ENCODE results near the gene GABBR2. TPM values are rescaled to one million over a fixed set of nuclear protein-coding genes. Genes with fewer than 3 reads are reported as not detected.

The GABBR2 gene
- total and polyA plus RNA-seq, 7 experiments from 2014 or later = not detected

GRCh38 chr9:98488571-98489312 is 220.0 kb downstream of the GABBR2 start:
- Histone ChIP-seq H3K36me3 (ENCODE audit: control insufficient read depth in 2 of 3, insufficient read depth in 3 of 3, low read length in 3 of 3) (no peaks in the 10 kb centered on the region), H3K27me3 (ENCODE audit: control insufficient read depth in 2 of 2, insufficient read depth in 2 of 2, low read length in 2 of 2) (peaks cover 0 to 4% of the 10 kb centered on the region in 2 donors), H3K4me3 (ENCODE audit: low read length) (no peak overlapping the region), H3K27ac (ENCODE audit: low read depth, low read length) (no peak overlapping the region), H3K9me3 (ENCODE audit: control insufficient read depth in 2 of 3, low read length in 3 of 3) (no peaks in the 10 kb centered on the region), H3K4me1 (ENCODE audit: control insufficient read depth in 2 of 2, insufficient read depth in 2 of 2, low read length in 2 of 2) (no peaks in the 10 kb centered on the region)
- peaks cover 0 to 7% (median 0%) of the 10 kb centered on the region in 11 donors for H3K9me3 Mint-ChIP-seq
- ChIA-PET POLR2A (no interaction called here), CTCF (no interaction called here)
- no peak for ATAC-seq
- H3K27ac Mint-ChIP-seq = no peak overlapping the region
- H3K27me3 Mint-ChIP-seq = peaks cover 8 to 26% (median 22%) of the 10 kb centered on the region in 5 donors
- H3K4me3 Mint-ChIP-seq = no peak overlapping the region
- no peak for DNase-seq
- no peaks in the 10 kb centered on the region for H3K36me3 Mint-ChIP-seq
- intact Hi-C loops (cut with micrococcal nuclease) = no loop called here
- no peaks in the 10 kb centered on the region for H3K4me1 Mint-ChIP-seq

DNA sequence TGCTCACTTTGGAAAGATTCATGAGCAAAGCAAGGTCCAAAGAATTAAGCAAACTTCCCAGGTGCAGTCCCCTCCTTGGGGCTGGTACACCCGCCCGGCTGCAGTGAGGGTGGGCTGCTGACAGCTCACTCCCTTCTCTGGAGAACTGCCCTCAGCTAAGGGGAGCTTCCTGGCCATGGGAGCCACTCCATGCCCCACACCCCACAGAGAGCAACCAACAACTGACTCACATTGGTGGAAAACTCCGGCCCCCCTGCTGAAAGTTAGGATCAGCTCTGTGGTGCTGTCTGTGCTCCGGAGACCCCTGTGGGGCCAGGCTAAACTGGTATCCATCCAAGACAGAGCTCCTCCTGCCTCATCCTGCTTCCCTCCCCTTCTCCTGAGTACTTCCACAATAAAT is 223.0 kb downstream of the GABBR2 start:
- Mint-ChIP-seq H3K9me3 (peaks cover 0 to 4% (median 0%) of the 10 kb centered on the region in 11 donors), H3K4me1 (no peaks in the 10 kb centered on the region), H3K27ac (no peak overlapping the region), H3K36me3 (no peaks in the 10 kb centered on the region), H3K27me3 (peaks cover 6 to 39% (median 25%) of the 10 kb centered on the region in 5 donors), H3K4me3 (no peak overlapping the region)
- DNase-seq (no peak), ATAC-seq (no peak)
- Histone ChIP-seq H3K27me3 (ENCODE audit: control insufficient read depth in 2 of 2, insufficient read depth in 2 of 2, low read length in 2 of 2) (peaks cover 0 to 4% of the 10 kb centered on the region in 2 donors), H3K4me3 (ENCODE audit: low read length) (no peak overlapping the region), H3K36me3 (ENCODE audit: control insufficient read depth in 2 of 3, insufficient read depth in 3 of 3, low read length in 3 of 3) (no peaks in the 10 kb centered on the region), H3K9me3 (ENCODE audit: control insufficient read depth in 2 of 3, low read length in 3 of 3) (no peaks in the 10 kb centered on the region), H3K27ac (ENCODE audit: low read depth, low read length) (no peak overlapping the region), H3K4me1 (ENCODE audit: control insufficient read depth in 2 of 2, insufficient read depth in 2 of 2, low read length in 2 of 2) (no peaks in the 10 kb centered on the region)
- ChIA-PET CTCF (no interaction called here), POLR2A (no interaction called here)
- intact Hi-C loops (cut with micrococcal nuclease) = no loop called here

GRCh38 chr9:98484162-98484561 is 224.6 kb downstream of the GABBR2 start:
- Histone ChIP-seq H3K27me3 (ENCODE audit: control insufficient read depth in 2 of 2, insufficient read depth in 2 of 2, low read length in 2 of 2) (peaks cover 0 to 4% of the 10 kb centered on the region in 2 donors), H3K9me3 (ENCODE audit: control insufficient read depth in 2 of 3, low read length in 3 of 3) (no peaks in the 10 kb centered on the region), H3K4me1 (ENCODE audit: control insufficient read depth in 2 of 2, insufficient read depth in 2 of 2, low read length in 2 of 2) (no peaks in the 10 kb centered on the region), H3K27ac (ENCODE audit: low read depth, low read length) (no peak overlapping the region), H3K36me3 (ENCODE audit: control insufficient read depth in 2 of 3, insufficient read depth in 3 of 3, low read length in 3 of 3) (no peaks in the 10 kb centered on the region), H3K4me3 (ENCODE audit: low read length) (no peak overlapping the region)
- ATAC-seq = no peak
- no peak overlapping the region for H3K27ac Mint-ChIP-seq
- no peak for DNase-seq
- H3K27me3 Mint-ChIP-seq = peaks cover 11 to 42% (median 37%) of the 10 kb centered on the region in 5 donors
- peaks cover 0 to 4% (median 0%) of the 10 kb centered on the region in 11 donors for H3K9me3 Mint-ChIP-seq
- ChIA-PET CTCF (no interaction called here), POLR2A (no interaction called here)
- intact Hi-C loops (cut with micrococcal nuclease) = no loop called here
- H3K36me3 Mint-ChIP-seq = no peaks in the 10 kb centered on the region
- no peaks in the 10 kb centered on the region for H3K4me1 Mint-ChIP-seq
- no peak overlapping the region for H3K4me3 Mint-ChIP-seq

DNA sequence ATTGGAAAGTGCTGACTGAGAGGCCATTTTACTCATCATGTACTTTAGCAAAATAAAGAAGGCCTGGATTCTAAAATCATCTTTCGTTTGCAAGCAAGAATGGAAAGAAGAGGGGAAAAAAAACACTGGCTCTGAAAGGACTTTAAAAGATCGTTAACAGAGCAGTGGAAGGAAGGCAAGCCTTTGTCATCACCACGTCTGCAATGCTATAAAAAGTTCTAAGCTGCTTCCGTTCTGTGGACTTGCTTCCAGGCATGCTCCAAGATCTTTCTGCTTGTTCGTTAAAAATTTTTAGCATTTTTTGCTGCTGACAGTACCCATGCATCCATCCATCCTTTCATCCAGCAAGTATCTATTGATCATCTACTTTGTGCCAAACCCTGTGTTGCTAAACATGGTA is 226.5 kb downstream of the GABBR2 start:
- Mint-ChIP-seq H3K27me3 (peaks cover 11 to 49% (median 37%) of the 10 kb centered on the region in 5 donors), H3K9me3 (peaks cover 0 to 4% (median 0%) of the 10 kb centered on the region in 11 donors), H3K4me1 (no peaks in the 10 kb centered on the region), H3K36me3 (no peaks in the 10 kb centered on the region), H3K27ac (no peak overlapping the region), H3K4me3 (no peak overlapping the region)
- ChIA-PET POLR2A (no interaction called here), CTCF (no interaction called here)
- no peak for DNase-seq
- Histone ChIP-seq H3K27ac (ENCODE audit: low read depth, low read length) (no peak overlapping the region), H3K4me3 (ENCODE audit: low read length) (no peak overlapping the region), H3K36me3 (ENCODE audit: control insufficient read depth in 2 of 3, insufficient read depth in 3 of 3, low read length in 3 of 3) (no peaks in the 10 kb centered on the region), H3K4me1 (ENCODE audit: control insufficient read depth in 2 of 2, insufficient read depth in 2 of 2, low read length in 2 of 2) (no peaks in the 10 kb centered on the region), H3K9me3 (ENCODE audit: control insufficient read depth in 2 of 3, low read length in 3 of 3) (no peaks in the 10 kb centered on the region), H3K27me3 (ENCODE audit: control insufficient read depth in 2 of 2, insufficient read depth in 2 of 2, low read length in 2 of 2) (peaks cover 0 to 4% of the 10 kb centered on the region in 2 donors)
- no peak for ATAC-seq
- intact Hi-C loops (cut with micrococcal nuclease) = no loop called here

GRCh38 chr9:98481676-98482075 is 227.1 kb downstream of the GABBR2 start:
- intact Hi-C loops (cut with micrococcal nuclease) = no loop called here
- POLR2A ChIA-PET = no interaction called here
- CTCF ChIA-PET = no interaction called here

GRCh38 chr9:98479967-98480847 is 228.5 kb downstream of the GABBR2 start:
- CTCF ChIA-PET = no interaction called here
- Histone ChIP-seq H3K9me3 (ENCODE audit: control insufficient read depth in 2 of 3, low read length in 3 of 3) (no peaks in the 10 kb centered on the region), H3K27me3 (ENCODE audit: control insufficient read depth in 2 of 2, insufficient read depth in 2 of 2, low read length in 2 of 2) (peaks cover 0 to 4% of the 10 kb centered on the region in 2 donors), H3K36me3 (ENCODE audit: control insufficient read depth in 2 of 3, insufficient read depth in 3 of 3, low read length in 3 of 3) (no peaks in the 10 kb centered on the region), H3K4me3 (ENCODE audit: low read length) (no peak overlapping the region), H3K27ac (ENCODE audit: low read depth, low read length) (no peak overlapping the region), H3K4me1 (ENCODE audit: control insufficient read depth in 2 of 2, insufficient read depth in 2 of 2, low read length in 2 of 2) (no peaks in the 10 kb centered on the region)
- Mint-ChIP-seq H3K27ac (no peak overlapping the region), H3K4me3 (no peak overlapping the region), H3K27me3 (peaks cover 11 to 41% (median 36%) of the 10 kb centered on the region in 5 donors), H3K9me3 (peaks cover 0 to 4% (median 0%) of the 10 kb centered on the region in 11 donors), H3K4me1 (no peaks in the 10 kb centered on the region), H3K36me3 (no peaks in the 10 kb centered on the region)
- intact Hi-C loops (cut with micrococcal nuclease) = no loop called here
- ATAC-seq (no peak), DNase-seq (no peak)
- POLR2A ChIA-PET = interaction anchor here (0.6 kb wide), 1 partner anchor 31 kb away, joined by 4 read pairs; no protein-coding TSS in a partner anchor

More at GRCh38 chr9:98481676-98482075, 227.1 kb downstream of the GABBR2 start:
- ATAC-seq = no peak
- Mint-ChIP-seq H3K4me1 (no peaks in the 10 kb centered on the region), H3K36me3 (no peaks in the 10 kb centered on the region), H3K27ac (no peak overlapping the region), H3K9me3 (peaks cover 0 to 4% (median 0%) of the 10 kb centered on the region in 11 donors), H3K4me3 (no peak overlapping the region), H3K27me3 (peaks cover 11 to 49% (median 37%) of the 10 kb centered on the region in 5 donors)
- H3K27me3 ChIP-seq (ENCODE audit: control insufficient read depth in 2 of 2, insufficient read depth in 2 of 2, low read length in 2 of 2) = peaks cover 0 to 4% of the 10 kb centered on the region in 2 donors
- no peak overlapping the region for H3K4me3 ChIP-seq (ENCODE audit: low read length)
- H3K9me3 ChIP-seq (ENCODE audit: control insufficient read depth in 2 of 3, low read length in 3 of 3) = no peaks in the 10 kb centered on the region
- no peaks in the 10 kb centered on the region for H3K4me1 ChIP-seq (ENCODE audit: control insufficient read depth in 2 of 2, insufficient read depth in 2 of 2, low read length in 2 of 2)
- no peak for DNase-seq
- no peak overlapping the region for H3K27ac ChIP-seq (ENCODE audit: low read depth, low read length)
- H3K36me3 ChIP-seq (ENCODE audit: control insufficient read depth in 2 of 3, insufficient read depth in 3 of 3, low read length in 3 of 3) = no peaks in the 10 kb centered on the region

Data from naive thymus-derived CD4-positive, alpha-beta T cell (primary cell).